GM18868 (cell line): ENCODE data around the gene NTRK1.

Experiments
- ATAC-seq: cut with Tn5 transposase; IDR thresholded peaks from one replicate; pipeline ENCODE4 v1.9.1; 2021; ENCODE audit warnings: mild to moderate bottlenecking, moderate library complexity; ENCODE audit not compliant: unreplicated experiment

NTRK1 gene

GRCh38 chr1:156836892-156837291, 23.8 kb upstream of the NTRK1 start:
- no peak for ATAC-seq

GRCh38 chr1:156838972-156839371, 21.7 kb upstream of the NTRK1 start:
- ATAC-seq: no peak

GRCh38 chr1:156839426-156840109, 21.1 kb upstream of the NTRK1 start:
- no peak for ATAC-seq

GRCh38 chr1:156840186-156840897, 20.3 kb upstream of the NTRK1 start:
- no peak for ATAC-seq

GRCh38 chr1:156840898-156841279, 19.8 kb upstream of the NTRK1 start:
- ATAC-seq: no peak

- no peak for ATAC-seq
Measured at GRCh38 chr1:156841295-156841855, 19.3 kb upstream of the NTRK1 start.

- ATAC-seq: no peak
Measured at GRCh38 chr1:156842618-156843300, 17.9 kb upstream of the NTRK1 start.

GRCh38 chr1:156844102-156844501, 16.6 kb upstream of the NTRK1 start:
- no peak for ATAC-seq

GRCh38 chr1:156844638-156845037, 16.0 kb upstream of the NTRK1 start:
- no peak for ATAC-seq

GRCh38 chr1:156845055-156845952, 15.4 kb upstream of the NTRK1 start:
- ATAC-seq: no peak

- no peak for ATAC-seq
Measured at GRCh38 chr1:156845953-156846545, 14.6 kb upstream of the NTRK1 start.

GRCh38 chr1:156846643-156847042, 14.0 kb upstream of the NTRK1 start:
- no peak for ATAC-seq

- ATAC-seq: no peak
Measured at GRCh38 chr1:156847591-156848460, 12.8 kb upstream of the NTRK1 start.

- no peak for ATAC-seq
Measured at GRCh38 chr1:156848461-156849150, 12.1 kb upstream of the NTRK1 start.

GRCh38 chr1:156849151-156849496, 11.5 kb upstream of the NTRK1 start:
- ATAC-seq: no peak

- no peak for ATAC-seq
Measured at GRCh38 chr1:156851779-156852417, 8.8 kb upstream of the NTRK1 start.

- ATAC-seq: no peak
Measured at GRCh38 chr1:156852418-156852874, 8.2 kb upstream of the NTRK1 start.

GRCh38 chr1:156853761-156854160, 6.9 kb upstream of the NTRK1 start:
- no peak for ATAC-seq
